PC-3 (cell line): ENCODE data around the gene ZNFX1. TPM values are rescaled to one million over a fixed set of nuclear protein-coding genes. Genes with fewer than 3 reads are reported as not detected.

ENCODE experiments used
- ATAC-seq: fragments of 200-7000 bp; cut with Tn5 transposase; 2 replicates; pipeline ENCODE4 v1.9.1; 2020; ENCODE audit warnings: mild to moderate bottlenecking, moderate library complexity
- BruUV-seq: library from RNA; stranded (reverse); fragments of 400-500 nt; replicated peaks from 2 replicates; lab custom pipeline; 2021; lab: Mats Ljungman, UMichigan
- CTCF ChIA-PET: fragments of 300-600 bp; sonication (Branson Sonifier 250); formaldehyde crosslinking; loops from one replicate; lab custom pipeline; 2022; ENCODE audit warnings: antibody characterized with exemption; lab: Charles Lee
- POLR2A ChIA-PET: fragments of 300-600 bp; sonication (Branson Sonifier 250); formaldehyde crosslinking; loops from one replicate; lab custom pipeline; 2022; ENCODE audit warnings: antibody characterized with exemption; ENCODE audit not compliant: unreplicated experiment; lab: Charles Lee
- DNase-seq: peaks from one replicate; pipeline ENCODE4 v3.0.0-alpha.2; 2015
- H2AFZ ChIP-seq: fragments of 300-600 bp; sonication (generic); 2 replicates; pipeline ENCODE4 v1.6.0; 2016; ENCODE audit warnings: antibody characterized with exemption, low read length
- H3F3A ChIP-seq: fragments of 300-600 bp; sonication (generic); one replicate; pipeline ENCODE4 v1.6.0; 2017; ENCODE audit warnings: antibody characterized with exemption, low read length, control low read depth, mild to moderate bottlenecking; ENCODE audit not compliant: unreplicated experiment
- H3K27ac ChIP-seq: fragments of 300-600 bp; sonication (generic); 2 replicates; pipeline ENCODE4 v1.5.1; 2016; ENCODE audit warnings: mild to moderate bottlenecking, low read length
- H3K27me3 ChIP-seq: fragments of 300-600 bp; sonication (generic); 2 replicates; pipeline ENCODE4 v1.6.1; 2016; ENCODE audit warnings: low read length, mixed read lengths
- H3K36me3 ChIP-seq: fragments of 300-600 bp; sonication (generic); 2 replicates; pipeline ENCODE4 v1.6.1; 2016; ENCODE audit warnings: low read depth, mixed run types, low read length, mixed read lengths
- H3K4me1 ChIP-seq: fragments of 300-600 bp; sonication (generic); 2 replicates; pipeline ENCODE4 v1.5.1; 2016; ENCODE audit warnings: low read length; ENCODE audit not compliant: insufficient read depth
- H3K4me2 ChIP-seq: fragments of 300-600 bp; sonication (generic); 2 replicates; pipeline ENCODE4 v1.6.0; 2016; ENCODE audit warnings: low read length
- H3K4me3 ChIP-seq: fragments of 300-600 bp; sonication (generic); 2 replicates; pipeline ENCODE4 v1.5.1; 2016; ENCODE audit warnings: mild to moderate bottlenecking, low read length, mixed read lengths
- H3K79me2 ChIP-seq: fragments of 300-600 bp; sonication (generic); 2 replicates; pipeline ENCODE4 v1.6.1; 2017; ENCODE audit warnings: low read length, mixed read lengths
- H3K9ac ChIP-seq: fragments of 300-600 bp; sonication (generic); 2 replicates; pipeline ENCODE4 v1.6.0; 2016; ENCODE audit warnings: mild to moderate bottlenecking, low read length
- H3K9me2 ChIP-seq: fragments of 300-600 bp; sonication (generic); replicated peaks from 2 replicates; pipeline ENCODE4 v1.6.1; 2016; ENCODE audit warnings: mixed run types, low read length, mixed read lengths
- H3K9me3 ChIP-seq: fragments of 300-600 bp; sonication (generic); 2 replicates; pipeline ENCODE4 v1.6.1; 2016; ENCODE audit warnings: low read length, mixed read lengths
- H4K20me1 ChIP-seq: fragments of 300-600 bp; sonication (generic); 2 replicates; pipeline ENCODE4 v1.6.1; 2016; ENCODE audit warnings: low read length, mixed read lengths
- EZH2 ChIP-seq: fragments of 300-600 bp; sonication (generic); IDR thresholded peaks from one replicate; pipeline ENCODE4 v1.6.1; 2017; ENCODE audit warnings: antibody characterized with exemption, mild to moderate bottlenecking, low read length; ENCODE audit not compliant: unreplicated experiment
- EZH2phosphoT487 ChIP-seq: fragments of 300-600 bp; sonication (generic); IDR thresholded peaks from 2 replicates; pipeline ENCODE4 v1.6.1; 2018; ENCODE audit warnings: mild to moderate bottlenecking, antibody characterized with exemption, low read length, borderline replicate concordance
- intact Hi-C: fragments of 100-400 bp; cut with micrococcal nuclease; formaldehyde crosslinking; loops from 2 replicates; pipeline ENCODE4 v1.9.0; 2023
- total RNA-seq: library from RNA; depleted of rRNA; stranded (reverse); fragments of >200 nt; gene quantifications from 2 replicates; pipeline ENCODE4 v1.2.3, GENCODE V29; 2014
- TF ChIP-seq, protein P1 (sequence below): fragments of 300-600 bp; sonication (generic); conservative IDR thresholded peaks from 2 replicates; pipeline ENCODE4 v1.5.1; 2017; ENCODE audit warnings: antibody characterized with exemption, low read depth, mild to moderate bottlenecking, low read length

ZNFX1 gene
- total RNA-seq, 1 experiment from 2014 or later = 18.8 TPM

- Histone ChIP-seq H3K9me3 (no peaks in the 10 kb centered on the region), H3K4me2 (no peak overlapping the region), H2AFZ (peak overlapping the region; percentile 52; the same call in 1 of the 2 replicates), H3K27me3 (peaks cover 25% of the 10 kb centered on the region), H3K79me2 (no peaks in the 10 kb centered on the region), H3K36me3 (no peaks in the 10 kb centered on the region), H3K4me1 (peaks cover 8% of the 10 kb centered on the region; the same call in 1 of the 2 replicates), H3K4me3 (no peak overlapping the region), H3K9ac (no peak overlapping the region), H3K9me2 (no peaks in the 10 kb centered on the region), H3K27ac (no peak overlapping the region), H3F3A (no peaks in the 10 kb centered on the region), H4K20me1 (no peaks in the 10 kb centered on the region)
- CTCF ChIA-PET = interaction anchor here (1.0 to 1.1 kb wide), 4 partner anchors 48 to 80 kb away, joined by 3 to 15 read pairs (median 8); no protein-coding TSS in a partner anchor
- ATAC-seq = no peak
- POLR2A ChIA-PET = interaction anchor here (0.6 kb wide), 1 partner anchor 64 kb away, joined by 4 read pairs; no protein-coding TSS in a partner anchor
- intact Hi-C loops = loop anchor here (5.0 kb wide), 2 partner anchors 47 to 62 kb away; partner anchors contain the start of gene ZNFX1
- BruUV-seq = no TSS peak
- DNase-seq = no peak
- TF ChIP-seq EZH2phosphoT487 (no peak), EZH2 (no peak)
- TF ChIP-seq, protein P1, sequence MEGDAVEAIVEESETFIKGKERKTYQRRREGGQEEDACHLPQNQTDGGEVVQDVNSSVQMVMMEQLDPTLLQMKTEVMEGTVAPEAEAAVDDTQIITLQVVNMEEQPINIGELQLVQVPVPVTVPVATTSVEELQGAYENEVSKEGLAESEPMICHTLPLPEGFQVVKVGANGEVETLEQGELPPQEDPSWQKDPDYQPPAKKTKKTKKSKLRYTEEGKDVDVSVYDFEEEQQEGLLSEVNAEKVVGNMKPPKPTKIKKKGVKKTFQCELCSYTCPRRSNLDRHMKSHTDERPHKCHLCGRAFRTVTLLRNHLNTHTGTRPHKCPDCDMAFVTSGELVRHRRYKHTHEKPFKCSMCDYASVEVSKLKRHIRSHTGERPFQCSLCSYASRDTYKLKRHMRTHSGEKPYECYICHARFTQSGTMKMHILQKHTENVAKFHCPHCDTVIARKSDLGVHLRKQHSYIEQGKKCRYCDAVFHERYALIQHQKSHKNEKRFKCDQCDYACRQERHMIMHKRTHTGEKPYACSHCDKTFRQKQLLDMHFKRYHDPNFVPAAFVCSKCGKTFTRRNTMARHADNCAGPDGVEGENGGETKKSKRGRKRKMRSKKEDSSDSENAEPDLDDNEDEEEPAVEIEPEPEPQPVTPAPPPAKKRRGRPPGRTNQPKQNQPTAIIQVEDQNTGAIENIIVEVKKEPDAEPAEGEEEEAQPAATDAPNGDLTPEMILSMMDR = no peak
Observed at GRCh38 chr20:49324306-49324705, 46.4 kb upstream of the ZNFX1 start.

DNA sequence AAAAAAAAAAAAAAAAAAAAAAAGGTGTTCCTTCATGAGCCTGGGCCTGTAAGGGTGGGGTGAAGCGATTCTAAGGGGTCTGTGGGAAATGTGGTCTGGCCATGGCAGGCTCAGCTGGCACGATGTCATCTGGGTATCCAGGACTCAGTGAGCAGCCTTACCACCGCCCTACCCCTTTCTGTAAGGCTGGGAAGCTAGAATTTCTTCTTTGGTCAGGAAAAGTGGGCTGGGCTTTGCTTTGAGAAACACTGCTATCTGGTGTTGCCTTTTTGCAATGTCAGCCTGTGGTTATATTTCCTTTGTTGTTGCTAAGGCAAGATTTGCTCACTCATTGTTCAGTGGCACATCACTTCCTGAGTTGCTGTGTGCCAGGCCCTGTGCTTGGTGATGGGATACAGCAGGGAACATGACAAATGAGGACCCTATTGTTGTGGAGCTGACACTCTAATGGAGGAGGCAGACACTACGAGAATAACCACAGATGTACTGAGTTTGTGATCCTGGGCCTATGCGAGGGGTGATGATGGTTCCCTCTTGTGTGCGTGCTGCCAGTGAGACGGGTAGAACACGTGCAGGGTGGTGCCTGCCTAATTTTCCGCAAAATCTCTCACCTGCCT, 45.9 kb upstream of the ZNFX1 start:
- no peaks in the 10 kb centered on the region for H3K9me2 ChIP-seq
- POLR2A ChIA-PET = interaction anchor here (0.6 kb wide), 2 partner anchors 63 to 80 kb away, joined by 4 to 5 read pairs; no protein-coding TSS in a partner anchor
- TF ChIP-seq, protein P1 = peak; percentile 69
- no peak for TF ChIP-seq EZH2phosphoT487
- TF ChIP-seq EZH2 = no peak
- peaks cover 25% of the 10 kb centered on the region for H3K27me3 ChIP-seq
- peak overlapping the region; percentile 52 for H2AFZ ChIP-seq
- CTCF ChIA-PET = interaction anchor here (0.6 to 1.1 kb wide), 5 partner anchors 47 to 135 kb away, joined by 3 to 15 read pairs (median 4); no protein-coding TSS in a partner anchor
- intact Hi-C loops = loop anchor here (1.0 to 5.0 kb wide), 3 partner anchors 46 to 77 kb away; partner anchors contain the start of gene ZNFX1
- no peaks in the 10 kb centered on the region for H3F3A ChIP-seq
- BruUV-seq = no TSS peak
- H3K36me3 ChIP-seq = no peaks in the 10 kb centered on the region
- no peaks in the 10 kb centered on the region for H3K9me3 ChIP-seq
- no peak overlapping the region for H3K4me2 ChIP-seq
- DNase-seq (peak; percentile 87), ATAC-seq (peak; percentile 72)
- no peak overlapping the region for H3K4me3 ChIP-seq
- peaks cover 8% of the 10 kb centered on the region; the same call in 1 of the 2 replicates for H3K4me1 ChIP-seq
- H3K27ac ChIP-seq = no peak overlapping the region
- no peaks in the 10 kb centered on the region for H3K79me2 ChIP-seq
- no peaks in the 10 kb centered on the region for H4K20me1 ChIP-seq
- no peak overlapping the region for H3K9ac ChIP-seq

DNA sequence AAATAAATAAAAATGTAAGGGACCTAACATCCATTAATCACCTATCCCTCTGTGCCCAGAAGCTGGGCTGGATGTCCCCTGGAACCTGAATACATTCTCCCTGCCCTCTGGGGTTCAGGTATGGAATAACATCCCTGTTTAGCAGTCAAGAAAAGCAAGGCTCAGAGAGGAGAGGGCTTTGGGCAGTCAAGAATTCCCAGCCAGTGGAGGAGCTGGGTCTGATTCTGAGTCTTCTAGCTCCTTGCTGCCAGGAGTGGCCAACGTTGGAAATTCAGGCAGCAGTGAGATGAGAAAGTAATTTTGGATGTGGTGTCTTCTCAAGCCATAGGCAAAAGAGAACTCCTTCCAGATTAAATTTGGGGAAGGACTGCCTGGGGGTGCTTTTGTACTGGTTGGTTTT, 42.6 kb upstream of the ZNFX1 start:
- intact Hi-C loops = loop anchor here (5.0 kb wide), 2 partner anchors 43 to 58 kb away; partner anchors contain the start of gene ZNFX1

More for the DNA sequence above, 42.6 kb upstream of the ZNFX1 start:
- Histone ChIP-seq H3K4me3 (no peak overlapping the region), H3K79me2 (no peaks in the 10 kb centered on the region), H2AFZ (no peak overlapping the region), H3K27me3 (peaks cover 44% of the 10 kb centered on the region), H3K9ac (no peak overlapping the region), H3K36me3 (no peaks in the 10 kb centered on the region), H4K20me1 (no peaks in the 10 kb centered on the region), H3K9me2 (no peaks in the 10 kb centered on the region), H3K9me3 (no peaks in the 10 kb centered on the region), H3F3A (no peaks in the 10 kb centered on the region), H3K27ac (no peak overlapping the region), H3K4me1 (peaks cover 8% of the 10 kb centered on the region; the same call in 1 of the 2 replicates), H3K4me2 (no peak overlapping the region)
- DNase-seq = peak; percentile 72
- no peak for TF ChIP-seq EZH2phosphoT487
- TF ChIP-seq, protein P1 = peak; percentile 66
- ATAC-seq = peak; percentile 64
- CTCF ChIA-PET = interaction anchor here (0.5 to 1.4 kb wide), 8 partner anchors 9 to 197 kb away, joined by 3 to 17 read pairs (median 5); no protein-coding TSS in a partner anchor
- POLR2A ChIA-PET = interaction anchor here (1.3 kb wide), 1 partner anchor 74 kb away, joined by 5 read pairs; no protein-coding TSS in a partner anchor
- no TSS peak for BruUV-seq
